BLaER1 (cell line): ENCODE measurements around the gene CHST1.

ENCODE experiments used
- H3K27ac ChIP-seq: shearing (Covaris generic); formaldehyde crosslinking; 2 replicates; pipeline ENCODE4 v1.8.1; 2022
- H3K27me3 ChIP-seq: shearing (Covaris generic); formaldehyde crosslinking; 2 replicates; pipeline ENCODE4 v1.8.1; 2022
- H3K36me3 ChIP-seq: shearing (Covaris generic); formaldehyde crosslinking; 2 replicates; pipeline ENCODE4 v1.8.1; 2022
- H3K4me1 ChIP-seq: shearing (Covaris generic); formaldehyde crosslinking; 2 replicates; pipeline ENCODE4 v1.8.1; 2022
- H3K4me2 ChIP-seq: shearing (Covaris generic); formaldehyde crosslinking; 2 replicates; pipeline ENCODE4 v1.8.1; 2022
- H3K4me3 ChIP-seq: shearing (Covaris generic); formaldehyde crosslinking; 2 replicates; pipeline ENCODE4 v1.8.1; 2022
- H3K9ac ChIP-seq: shearing (Covaris generic); formaldehyde crosslinking; 2 replicates; pipeline ENCODE4 v1.8.1; 2022
- H3K9me3 ChIP-seq: shearing (Covaris generic); formaldehyde crosslinking; 2 replicates; pipeline ENCODE4 v1.8.1; 2022
- H4K20me1 ChIP-seq: shearing (Covaris generic); formaldehyde crosslinking; 2 replicates; pipeline ENCODE4 v1.8.1; 2022
- Cebpa-rat ChIP-seq: shearing (Covaris generic); IDR thresholded peaks from 2 replicates; pipeline ENCODE4 v1.8.1; 2022

The CHST1 gene

DNA sequence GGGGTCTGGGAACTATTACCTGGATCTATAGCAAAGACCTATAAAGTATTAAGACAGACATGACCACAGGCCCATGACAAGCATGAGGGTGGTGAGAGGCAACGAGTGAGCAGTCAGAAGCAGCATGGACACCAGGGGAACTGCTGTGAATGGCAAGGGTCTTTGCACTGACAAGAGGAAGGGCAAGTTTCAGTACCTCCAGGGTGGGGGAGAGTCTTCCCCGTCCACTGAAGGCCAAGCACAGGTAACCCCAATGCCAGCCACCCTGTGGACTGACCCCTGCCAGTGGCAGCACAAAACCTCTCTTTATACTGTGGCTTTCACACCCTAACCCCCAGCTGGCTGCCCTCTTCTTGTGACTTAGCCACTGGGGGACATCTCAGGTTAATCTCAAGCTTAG is 55.5 kb downstream of the CHST1 start:
- Histone ChIP-seq H3K27ac (no peak overlapping the region), H3K9ac (no peak overlapping the region), H3K36me3 (no peaks in the 10 kb centered on the region), H3K4me1 (0 out of 2 replicates have a peak, but pooled peaks cover 5% of the 10 kb centered on the region), H3K4me3 (no peak overlapping the region), H3K27me3 (no peaks in the 10 kb centered on the region), H3K4me2 (no peak overlapping the region), H4K20me1 (no peaks in the 10 kb centered on the region), H3K9me3 (no peaks in the 10 kb centered on the region)
- TF ChIP-seq Cebpa-rat: no peak

DNA sequence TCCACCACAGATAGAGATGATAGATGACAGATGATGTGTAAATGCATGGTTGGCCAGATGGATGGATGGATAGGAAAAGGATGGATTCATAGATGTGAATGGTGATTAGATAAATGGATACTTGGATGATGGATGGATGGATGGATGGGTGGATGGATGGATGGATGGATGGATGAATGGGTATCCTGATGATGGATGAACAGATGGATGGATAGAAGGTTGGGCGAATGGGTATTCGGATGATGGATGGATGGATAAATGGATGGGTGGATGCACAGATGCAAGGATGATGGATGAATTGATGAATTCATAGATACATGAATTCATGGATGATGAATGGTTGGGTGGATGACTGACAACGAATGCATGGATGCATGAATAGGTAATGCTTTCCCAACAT is 56.1 kb downstream of the CHST1 start:
- Histone ChIP-seq H3K27ac (no peak overlapping the region), H3K4me3 (no peak overlapping the region), H3K9me3 (no peaks in the 10 kb centered on the region), H3K36me3 (no peaks in the 10 kb centered on the region), H4K20me1 (no peaks in the 10 kb centered on the region), H3K27me3 (no peaks in the 10 kb centered on the region), H3K4me1 (0 out of 2 replicates have a peak, but pooled peaks cover 5% of the 10 kb centered on the region), H3K4me2 (no peak overlapping the region), H3K9ac (no peak overlapping the region)
- TF ChIP-seq Cebpa-rat: no peak

DNA sequence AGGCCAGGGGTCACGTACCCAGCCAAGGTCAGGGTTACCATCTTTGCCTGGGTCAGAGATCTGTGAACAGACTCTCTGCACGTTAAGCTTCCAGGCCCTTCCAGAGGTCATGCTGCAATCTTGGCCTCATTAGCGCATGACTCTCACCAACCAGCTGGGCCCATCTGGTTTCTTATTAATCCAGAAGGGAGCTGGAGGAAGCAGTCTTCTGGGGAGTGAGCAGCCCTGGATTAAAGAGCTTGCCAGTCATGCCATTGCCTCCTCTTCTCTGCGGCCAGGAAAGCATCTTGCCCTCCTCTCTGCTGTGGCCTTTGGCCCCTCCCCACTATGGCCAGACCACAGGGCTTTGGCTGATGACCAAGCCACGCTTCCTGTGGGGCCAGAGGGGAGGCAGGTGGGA is 57.4 kb downstream of the CHST1 start:
- H3K4me1 ChIP-seq: 0 out of 2 replicates have a peak, but pooled peaks cover 5% of the 10 kb centered on the region
- H4K20me1 ChIP-seq: no peaks in the 10 kb centered on the region
- no peaks in the 10 kb centered on the region for H3K27me3 ChIP-seq
- no peak overlapping the region for H3K27ac ChIP-seq
- no peaks in the 10 kb centered on the region for H3K9me3 ChIP-seq
- no peak overlapping the region for H3K9ac ChIP-seq
- H3K4me3 ChIP-seq: no peak overlapping the region
- H3K4me2 ChIP-seq: peak overlapping the region; percentile 3; the same call in 1 of the 2 replicates
- no peak for TF ChIP-seq Cebpa-rat
- H3K36me3 ChIP-seq: no peaks in the 10 kb centered on the region

DNA sequence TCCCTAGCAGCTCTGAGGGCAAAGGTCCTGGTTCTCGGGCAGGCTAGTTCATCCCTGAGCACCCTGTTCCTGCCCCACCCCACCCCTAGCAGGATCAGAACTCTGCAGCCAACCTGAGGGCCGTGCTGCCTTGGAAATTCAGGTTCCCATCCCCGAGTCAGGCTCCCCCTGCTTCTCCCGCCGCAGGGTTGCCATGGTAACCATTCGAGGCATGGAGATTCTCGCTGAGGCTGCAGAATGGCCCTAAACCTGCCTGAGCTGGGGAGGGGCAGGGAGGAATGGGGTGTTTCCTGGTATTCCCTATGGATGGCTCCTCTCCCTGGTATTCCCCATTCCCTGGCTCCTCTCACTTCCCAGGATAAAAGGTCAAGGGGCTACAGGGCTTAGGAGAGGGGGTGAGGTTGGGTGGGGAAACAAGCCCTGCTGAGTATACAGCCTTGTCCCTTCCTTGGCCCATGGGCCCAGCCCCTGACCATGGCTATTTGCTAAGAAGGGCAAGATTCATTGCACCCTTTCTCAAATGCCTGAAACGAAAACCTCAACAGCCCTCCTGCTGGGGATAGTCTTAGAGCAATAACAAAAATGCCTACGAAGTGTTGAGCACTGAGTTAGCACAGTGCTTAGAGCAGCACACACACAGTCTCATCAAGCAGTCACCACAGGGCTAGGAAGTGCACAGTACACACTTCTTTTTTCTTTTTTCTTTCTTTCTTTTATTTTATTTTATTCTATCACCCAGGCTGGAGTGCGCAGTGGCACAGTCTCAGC is 58.7 kb downstream of the CHST1 start:
- H3K9ac ChIP-seq: no peak overlapping the region
- H3K4me2 ChIP-seq: no peak overlapping the region
- H3K4me3 ChIP-seq: no peak overlapping the region
- H3K4me1 ChIP-seq: no peaks in the 10 kb centered on the region
- no peaks in the 10 kb centered on the region for H3K9me3 ChIP-seq
- no peak overlapping the region for H3K27ac ChIP-seq
- no peaks in the 10 kb centered on the region for H4K20me1 ChIP-seq
- H3K36me3 ChIP-seq: no peaks in the 10 kb centered on the region
- no peak for TF ChIP-seq Cebpa-rat
- no peaks in the 10 kb centered on the region for H3K27me3 ChIP-seq

DNA sequence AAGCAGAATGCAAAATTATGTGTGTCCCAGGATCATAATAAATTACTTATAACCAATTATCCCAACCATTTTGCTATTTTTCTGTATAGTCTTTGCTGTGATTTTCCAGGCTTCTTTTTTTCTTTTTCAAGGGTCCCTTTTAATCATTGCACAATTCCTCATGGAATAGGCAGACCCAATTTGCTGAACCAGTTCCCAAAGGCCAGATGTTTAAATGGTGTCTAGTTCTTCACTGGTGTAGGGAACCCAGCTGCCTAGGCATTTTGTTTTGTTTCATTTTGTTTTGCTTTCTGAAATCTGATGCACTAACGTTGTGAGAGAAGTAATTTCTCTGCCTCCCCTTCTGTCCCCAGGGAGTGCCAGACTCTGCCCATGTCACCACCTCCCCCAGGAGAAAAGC is 60.4 kb downstream of the CHST1 start:
- no peak overlapping the region for H3K4me2 ChIP-seq
- H3K9ac ChIP-seq: no peak overlapping the region
- peaks cover 5% of the 10 kb centered on the region for H3K9me3 ChIP-seq
- no peaks in the 10 kb centered on the region for H3K36me3 ChIP-seq
- no peaks in the 10 kb centered on the region for H3K27me3 ChIP-seq
- no peak overlapping the region for H3K27ac ChIP-seq
- TF ChIP-seq Cebpa-rat: no peak
- no peaks in the 10 kb centered on the region for H4K20me1 ChIP-seq
- no peaks in the 10 kb centered on the region for H3K4me1 ChIP-seq
- no peak overlapping the region for H3K4me3 ChIP-seq

DNA sequence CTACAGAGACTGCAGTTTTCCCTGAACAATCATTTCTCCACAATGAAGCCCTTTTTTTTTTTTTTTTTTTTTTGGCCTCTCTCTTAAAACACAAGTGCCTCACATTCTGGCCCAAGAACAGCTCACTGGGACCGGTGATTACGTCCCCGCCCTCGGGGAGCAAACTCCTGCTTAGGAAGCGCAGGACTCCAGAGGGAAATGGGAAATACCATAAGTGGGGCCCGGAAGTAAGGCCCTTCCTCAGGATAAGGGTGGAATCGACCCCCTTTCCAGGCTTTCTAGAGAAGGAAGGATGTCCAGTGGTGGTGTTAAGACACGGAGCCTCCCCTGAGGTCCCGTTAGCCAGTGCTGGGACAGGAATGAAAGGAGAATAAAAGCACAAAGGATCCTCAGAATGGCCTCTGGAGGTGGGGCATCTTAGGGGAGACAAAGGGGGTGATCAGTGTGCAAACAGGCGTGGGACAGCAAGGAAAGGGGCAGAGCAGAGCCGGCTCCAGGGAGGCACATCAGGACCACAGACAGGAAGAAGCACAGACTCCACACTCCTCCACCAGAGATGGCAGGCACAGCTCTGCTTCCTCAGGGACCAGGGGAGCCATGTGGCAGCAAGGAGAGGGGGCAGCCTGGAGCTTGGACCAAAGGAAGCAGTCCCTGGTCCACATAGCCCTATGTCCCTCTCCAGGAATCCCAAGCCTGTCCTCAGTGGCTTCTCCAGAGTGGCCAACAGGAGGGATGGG is 61.3 kb downstream of the CHST1 start:
- Histone ChIP-seq H3K4me2 (no peak overlapping the region), H3K9ac (no peak overlapping the region), H3K27me3 (no peaks in the 10 kb centered on the region), H3K9me3 (peaks cover 5% of the 10 kb centered on the region), H4K20me1 (no peaks in the 10 kb centered on the region), H3K4me1 (no peaks in the 10 kb centered on the region), H3K4me3 (no peak overlapping the region), H3K36me3 (no peaks in the 10 kb centered on the region), H3K27ac (no peak overlapping the region)
- TF ChIP-seq Cebpa-rat: no peak

DNA sequence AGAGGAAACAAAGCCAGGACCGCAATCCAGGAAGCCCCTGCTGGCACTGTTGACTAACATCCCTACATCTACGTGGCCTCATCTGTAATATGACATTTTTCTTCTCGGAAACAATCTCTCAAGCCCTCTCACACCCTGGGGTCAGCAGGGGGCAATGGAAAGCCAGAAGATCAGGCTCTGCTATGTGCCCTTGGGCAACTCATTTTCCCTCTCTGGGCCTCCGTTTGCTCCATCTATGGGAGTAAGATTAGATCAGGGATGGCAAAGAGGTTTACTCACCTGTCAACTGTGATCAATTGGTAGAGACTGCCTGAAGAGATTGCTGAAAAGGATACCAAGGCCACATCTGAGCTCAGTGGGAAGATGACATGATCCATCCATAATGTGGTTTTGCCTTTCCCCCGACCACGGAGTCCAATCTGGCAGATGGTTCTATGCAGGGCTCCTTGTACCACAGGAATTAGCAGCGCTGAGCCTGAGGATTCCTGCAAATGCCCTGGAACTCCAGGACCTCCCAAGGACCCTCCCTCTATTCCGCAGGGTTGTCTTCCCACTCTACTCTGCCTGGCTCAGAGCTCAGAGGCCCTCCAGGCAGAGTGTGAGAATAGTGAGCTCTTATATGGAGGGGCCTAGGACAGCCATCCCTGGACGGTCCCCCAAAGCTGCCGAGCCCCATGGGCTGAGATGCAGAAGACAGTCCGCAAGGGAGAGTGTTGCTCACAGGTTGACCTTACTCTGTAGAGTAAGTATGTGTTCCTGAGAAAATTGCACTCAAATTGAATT is 66.1 kb downstream of the CHST1 start:
- TF ChIP-seq Cebpa-rat: no peak
- no peaks in the 10 kb centered on the region for H3K36me3 ChIP-seq

More for the DNA sequence above, 66.1 kb downstream of the CHST1 start:
- Histone ChIP-seq H3K9me3 (peaks cover 5% of the 10 kb centered on the region), H3K27ac (no peak overlapping the region), H3K4me1 (no peaks in the 10 kb centered on the region), H3K4me2 (no peak overlapping the region), H4K20me1 (no peaks in the 10 kb centered on the region), H3K27me3 (no peaks in the 10 kb centered on the region), H3K4me3 (no peak overlapping the region), H3K9ac (no peak overlapping the region)
